22Rv1 (cell line): ENCODE results near the gene SLC33A1.

Source experiments
- ZFX ChIP-seq: fragments of 450-650 bp; IDR thresholded peaks from 2 replicates; pipeline ENCODE4 v1.6.1; 2017; ENCODE audit warnings: antibody characterized with exemption, borderline replicate concordance
- TF ChIP-seq, protein P1 (sequence below): fragments of 450-650 bp; IDR thresholded peaks from 2 replicates; pipeline ENCODE4 v1.5.1; 2017; ENCODE audit warnings: mild to moderate bottlenecking

DNA sequence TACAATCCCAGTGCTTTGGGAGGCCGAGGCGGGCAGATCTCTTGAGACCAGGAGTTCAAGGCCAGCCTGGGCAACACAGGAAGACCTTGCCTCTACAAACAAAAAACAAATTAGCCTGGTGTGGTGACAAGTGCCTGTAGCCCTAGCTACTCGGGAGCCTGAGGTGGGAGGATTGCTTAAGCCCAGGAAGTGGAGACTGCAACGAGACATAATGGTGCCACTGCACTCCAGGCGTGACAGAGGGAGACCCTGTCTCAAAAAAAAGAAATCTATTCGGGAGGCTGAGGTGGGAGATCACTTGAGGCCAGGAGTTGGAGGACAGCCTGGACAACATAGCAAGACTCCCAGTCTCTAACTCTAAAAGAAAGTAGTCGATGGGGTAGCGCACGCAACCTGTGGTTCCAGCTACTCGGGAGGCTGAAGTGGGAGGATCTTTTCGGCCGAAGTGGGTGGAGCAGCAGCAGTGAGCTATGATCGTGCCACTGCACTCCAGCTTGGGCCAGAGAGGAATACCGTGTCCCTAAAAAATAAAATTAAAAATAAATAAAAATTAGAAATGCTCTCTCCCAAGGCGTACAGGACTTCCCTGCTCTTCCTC, 48.9 kb downstream of the SLC33A1 start:
- TF ChIP-seq, protein P1, sequence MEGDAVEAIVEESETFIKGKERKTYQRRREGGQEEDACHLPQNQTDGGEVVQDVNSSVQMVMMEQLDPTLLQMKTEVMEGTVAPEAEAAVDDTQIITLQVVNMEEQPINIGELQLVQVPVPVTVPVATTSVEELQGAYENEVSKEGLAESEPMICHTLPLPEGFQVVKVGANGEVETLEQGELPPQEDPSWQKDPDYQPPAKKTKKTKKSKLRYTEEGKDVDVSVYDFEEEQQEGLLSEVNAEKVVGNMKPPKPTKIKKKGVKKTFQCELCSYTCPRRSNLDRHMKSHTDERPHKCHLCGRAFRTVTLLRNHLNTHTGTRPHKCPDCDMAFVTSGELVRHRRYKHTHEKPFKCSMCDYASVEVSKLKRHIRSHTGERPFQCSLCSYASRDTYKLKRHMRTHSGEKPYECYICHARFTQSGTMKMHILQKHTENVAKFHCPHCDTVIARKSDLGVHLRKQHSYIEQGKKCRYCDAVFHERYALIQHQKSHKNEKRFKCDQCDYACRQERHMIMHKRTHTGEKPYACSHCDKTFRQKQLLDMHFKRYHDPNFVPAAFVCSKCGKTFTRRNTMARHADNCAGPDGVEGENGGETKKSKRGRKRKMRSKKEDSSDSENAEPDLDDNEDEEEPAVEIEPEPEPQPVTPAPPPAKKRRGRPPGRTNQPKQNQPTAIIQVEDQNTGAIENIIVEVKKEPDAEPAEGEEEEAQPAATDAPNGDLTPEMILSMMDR, result no peak
- no peak for TF ChIP-seq ZFX
